ENCODE measurements around the gene GABRB1.

DNA sequence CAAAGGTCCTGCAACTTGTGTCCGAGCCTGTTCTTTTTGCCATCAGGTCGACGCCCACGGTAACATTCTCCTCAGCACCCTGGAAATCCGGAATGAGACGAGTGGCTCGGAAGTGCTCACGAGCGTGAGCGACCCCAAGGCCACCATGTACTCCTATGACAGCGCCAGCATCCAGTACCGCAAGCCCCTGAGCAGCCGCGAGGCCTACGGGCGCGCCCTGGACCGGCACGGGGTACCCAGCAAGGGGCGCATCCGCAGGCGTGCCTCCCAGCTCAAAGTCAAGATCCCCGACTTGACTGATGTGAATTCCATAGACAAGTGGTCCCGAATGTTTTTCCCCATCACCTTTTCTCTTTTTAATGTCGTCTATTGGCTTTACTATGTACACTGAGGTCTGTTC, 394.3 kb downstream of the GABRB1 start:
- no peak for TF ChIP-seq GATA2 (IDR thresholded peaks at IDR 0.05; ENCODE audit: low read depth, low read length)
- TF ChIP-seq GATA3 (IDR thresholded peaks at IDR 0.05; ENCODE audit: low read depth, low read length): no peak
